Measurements from ENCODE around the gene ADAMTS17.

ADAMTS17 gene

GRCh38 chr15:100341750-100342560 lies at the start of gene ADAMTS17:
TSS of gene ADAMTS17 (minus strand) at chr15:100341975. CDS start at chr15:100341899, 76 bp downstream.
- H3K27ac ChIP-seq = peak within 1 kb of the TSS; percentile 56; the same call in 1 of the 2 replicates
- TF ChIP-seq CTCF (conservative IDR thresholded peaks at IDR 0.05) = peak; percentile 99

GRCh38 chr15:100385300-100386050 lies 43.7 kb upstream of the ADAMTS17 start:
- no peak overlapping the region for H3K27ac ChIP-seq
- no peak for TF ChIP-seq CTCF (conservative IDR thresholded peaks at IDR 0.05)

GRCh38 chr15:100384108-100384410 lies 42.3 kb upstream of the ADAMTS17 start:
- H3K27ac ChIP-seq = no peak overlapping the region
- peak; percentile 50 for TF ChIP-seq CTCF (conservative IDR thresholded peaks at IDR 0.05)

GRCh38 chr15:100383302-100384107 lies 41.7 kb upstream of the ADAMTS17 start:
- peak; percentile 90 for TF ChIP-seq CTCF (conservative IDR thresholded peaks at IDR 0.05)
- H3K27ac ChIP-seq = no peak overlapping the region

- H3K27ac ChIP-seq = no peak overlapping the region
- no peak for TF ChIP-seq CTCF (conservative IDR thresholded peaks at IDR 0.05)
Observed at GRCh38 chr15:100373942-100374341, 32.2 kb upstream of the ADAMTS17 start.

GRCh38 chr15:100373120-100373896 lies 31.5 kb upstream of the ADAMTS17 start:
- TF ChIP-seq CTCF (conservative IDR thresholded peaks at IDR 0.05) = no peak
- H3K27ac ChIP-seq = no peak overlapping the region

Measured in VCaP (cell line).